ENCODE data around the gene FGGY. TPM values are rescaled to one million over a fixed set of nuclear protein-coding genes. Genes with fewer than 3 reads are reported as not detected.

Gene FGGY
- total RNA-seq, 1 experiment from 2014 or later, result 14.2 TPM

- DNase-seq (ENCODE audit: low spot score), result no peak
Observed at GRCh38 chr1:59315529-59316463, 18.9 kb downstream of the FGGY start.

GRCh38 chr1:59316497-59317128, 19.7 kb downstream of the FGGY start:
- no peak for DNase-seq (ENCODE audit: low spot score)

- no peak for DNase-seq (ENCODE audit: low spot score)
Observed at GRCh38 chr1:59317343-59317742, 20.4 kb downstream of the FGGY start.

GRCh38 chr1:59317780-59318179, 20.9 kb downstream of the FGGY start:
- no peak for DNase-seq (ENCODE audit: low spot score)

- no peak for DNase-seq (ENCODE audit: low spot score)
Observed at GRCh38 chr1:59318271-59318860, 21.5 kb downstream of the FGGY start.

GRCh38 chr1:59322394-59322793, 25.5 kb downstream of the FGGY start:
- no peak for DNase-seq (ENCODE audit: low spot score)

- no peak for DNase-seq (ENCODE audit: low spot score)
Observed at GRCh38 chr1:59322814-59323213, 25.9 kb downstream of the FGGY start.

GRCh38 chr1:59323879-59324278, 27.0 kb downstream of the FGGY start:
- DNase-seq (ENCODE audit: low spot score), result no peak

- DNase-seq (ENCODE audit: low spot score), result no peak
Observed at GRCh38 chr1:59328353-59328752, 31.5 kb downstream of the FGGY start.

GRCh38 chr1:59329412-59330053, 32.6 kb downstream of the FGGY start:
- no peak for DNase-seq (ENCODE audit: low spot score)

GRCh38 chr1:59331686-59332620, 35.1 kb downstream of the FGGY start:
- no peak for DNase-seq (ENCODE audit: low spot score)

GRCh38 chr1:59332983-59333382, 36.1 kb downstream of the FGGY start:
- DNase-seq (ENCODE audit: low spot score), result no peak

- DNase-seq (ENCODE audit: low spot score), result no peak
Observed at GRCh38 chr1:59333626-59334277, 36.9 kb downstream of the FGGY start.

- no peak for DNase-seq (ENCODE audit: low spot score)
Observed at GRCh38 chr1:59340411-59341307, 43.8 kb downstream of the FGGY start.

- DNase-seq (ENCODE audit: low spot score), result no peak
Observed at GRCh38 chr1:59342801-59343575, 46.1 kb downstream of the FGGY start.

- no peak for DNase-seq (ENCODE audit: low spot score)
Observed at GRCh38 chr1:59343576-59343840, 46.6 kb downstream of the FGGY start.

GRCh38 chr1:59345221-59345620, 48.3 kb downstream of the FGGY start:
- DNase-seq (ENCODE audit: low spot score), result no peak

- no peak for DNase-seq (ENCODE audit: low spot score)
Observed at GRCh38 chr1:59346429-59346828, 49.5 kb downstream of the FGGY start.

- no peak for DNase-seq (ENCODE audit: low spot score)
Observed at GRCh38 chr1:59349101-59349500, 52.2 kb downstream of the FGGY start.
